ENCODE data around the gene IER5L.

The IER5L gene

DNA sequence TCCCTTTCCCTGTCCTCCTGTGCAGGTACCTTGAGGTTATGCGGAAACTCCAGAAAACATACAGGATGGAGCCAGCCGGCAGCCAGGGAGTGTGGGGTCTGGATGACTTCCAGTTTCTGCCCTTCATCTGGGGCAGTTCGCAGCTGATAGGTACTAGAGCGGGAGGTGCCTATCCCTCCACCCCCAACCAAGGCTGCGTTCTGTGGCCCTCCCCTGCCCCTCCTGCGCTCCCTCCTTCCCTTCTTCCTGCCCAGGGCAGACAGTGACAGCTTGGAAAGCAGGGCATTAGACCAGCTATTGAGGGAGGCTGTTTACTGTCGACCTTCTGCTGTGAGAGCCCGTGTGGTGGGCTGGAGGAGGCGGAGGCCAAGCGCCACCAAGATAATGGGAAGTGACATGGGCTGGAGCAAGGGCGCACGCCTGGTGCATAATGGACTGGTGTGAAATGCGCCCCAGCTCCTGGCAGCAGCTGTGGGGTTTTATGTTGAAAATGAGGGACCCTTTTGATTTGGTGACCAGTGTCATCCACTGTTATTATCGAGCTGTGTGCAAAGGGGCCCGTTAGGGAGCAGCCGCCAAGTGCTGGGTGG is 41.5 kb downstream of the IER5L start:
- no peak overlapping the region for H2AFZ ChIP-seq
- H3K9ac ChIP-seq = no peak overlapping the region
- TF ChIP-seq, protein P1, sequence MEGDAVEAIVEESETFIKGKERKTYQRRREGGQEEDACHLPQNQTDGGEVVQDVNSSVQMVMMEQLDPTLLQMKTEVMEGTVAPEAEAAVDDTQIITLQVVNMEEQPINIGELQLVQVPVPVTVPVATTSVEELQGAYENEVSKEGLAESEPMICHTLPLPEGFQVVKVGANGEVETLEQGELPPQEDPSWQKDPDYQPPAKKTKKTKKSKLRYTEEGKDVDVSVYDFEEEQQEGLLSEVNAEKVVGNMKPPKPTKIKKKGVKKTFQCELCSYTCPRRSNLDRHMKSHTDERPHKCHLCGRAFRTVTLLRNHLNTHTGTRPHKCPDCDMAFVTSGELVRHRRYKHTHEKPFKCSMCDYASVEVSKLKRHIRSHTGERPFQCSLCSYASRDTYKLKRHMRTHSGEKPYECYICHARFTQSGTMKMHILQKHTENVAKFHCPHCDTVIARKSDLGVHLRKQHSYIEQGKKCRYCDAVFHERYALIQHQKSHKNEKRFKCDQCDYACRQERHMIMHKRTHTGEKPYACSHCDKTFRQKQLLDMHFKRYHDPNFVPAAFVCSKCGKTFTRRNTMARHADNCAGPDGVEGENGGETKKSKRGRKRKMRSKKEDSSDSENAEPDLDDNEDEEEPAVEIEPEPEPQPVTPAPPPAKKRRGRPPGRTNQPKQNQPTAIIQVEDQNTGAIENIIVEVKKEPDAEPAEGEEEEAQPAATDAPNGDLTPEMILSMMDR (IDR thresholded peaks at IDR 0.05) = no peak

DNA sequence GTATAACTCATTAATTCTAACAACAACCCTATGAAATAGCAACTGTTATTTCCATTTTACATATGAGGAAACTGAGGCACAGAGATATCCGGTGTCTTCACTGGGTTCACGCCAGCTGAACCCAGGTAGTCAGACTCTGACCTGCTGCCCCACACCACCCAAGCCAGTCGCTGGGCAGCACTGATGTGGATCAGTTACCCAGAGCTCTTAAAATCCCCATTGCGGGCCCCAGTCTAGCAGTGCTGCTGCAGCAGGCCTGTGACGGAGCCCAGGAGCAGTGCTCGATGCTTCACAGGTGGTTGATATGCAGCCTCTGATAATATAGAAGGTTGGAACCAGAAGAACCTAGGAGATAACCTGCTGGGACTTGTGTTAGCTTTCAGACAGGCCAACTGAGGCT is 42.6 kb downstream of the IER5L start:
- Histone ChIP-seq H3K4me1 (peaks cover 16% of the 10 kb centered on the region), H3K27me3 (ENCODE audit: control insufficient read depth, insufficient read depth, low read length) (no peaks in the 10 kb centered on the region), H3K4me2 (ENCODE audit: low read length) (no peak overlapping the region), H3K36me3 (ENCODE audit: control insufficient read depth, insufficient read depth, low read length) (no peaks in the 10 kb centered on the region), H3K79me2 (peaks cover 3% of the 10 kb centered on the region), H3K9ac (no peak overlapping the region), H3K27ac (no peak overlapping the region), H2AFZ (no peak overlapping the region), H3K4me3 (ENCODE audit: low read depth, low read length) (no peak overlapping the region), H3K9me3 (ENCODE audit: control insufficient read depth, low read length) (no peaks in the 10 kb centered on the region)
- TF ChIP-seq, protein P1 (IDR thresholded peaks at IDR 0.05) = no peak

More for the DNA sequence above, 41.5 kb downstream of the IER5L start:
- no peaks in the 10 kb centered on the region for H3K27me3 ChIP-seq (ENCODE audit: control insufficient read depth, insufficient read depth, low read length)
- peaks cover 24% of the 10 kb centered on the region for H3K4me1 ChIP-seq
- H3K36me3 ChIP-seq (ENCODE audit: control insufficient read depth, insufficient read depth, low read length) = no peaks in the 10 kb centered on the region
- peaks cover 3% of the 10 kb centered on the region for H3K79me2 ChIP-seq
- H3K27ac ChIP-seq = no peak overlapping the region
- H3K9me3 ChIP-seq (ENCODE audit: control insufficient read depth, low read length) = no peaks in the 10 kb centered on the region
- H3K4me2 ChIP-seq (ENCODE audit: low read length) = no peak overlapping the region
- H3K4me3 ChIP-seq (ENCODE audit: low read depth, low read length) = no peak overlapping the region

DNA sequence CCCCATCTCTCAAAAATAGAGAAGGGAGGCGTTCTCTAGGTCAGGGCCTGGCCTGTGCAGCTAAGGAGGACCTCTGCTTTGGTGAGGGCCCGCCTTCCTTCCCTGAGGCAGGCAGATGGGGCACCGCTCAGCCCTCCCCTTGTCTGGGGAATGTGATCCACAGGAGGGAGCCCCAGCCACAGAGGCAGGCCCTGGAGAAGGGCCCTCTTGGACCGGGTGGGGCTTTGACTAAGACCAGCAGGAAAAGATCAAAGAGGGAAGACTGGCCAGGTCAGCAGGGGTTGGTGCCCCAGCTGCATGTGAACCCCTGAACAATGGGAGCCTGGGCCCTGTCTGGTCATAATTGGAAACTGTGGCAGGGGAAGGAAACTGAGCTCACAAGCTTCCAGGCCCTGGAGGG is 45.0 kb downstream of the IER5L start:
- TF ChIP-seq, protein P1 (IDR thresholded peaks at IDR 0.05) = no peak
- no peak overlapping the region for H3K9ac ChIP-seq
- H3K9me3 ChIP-seq (ENCODE audit: control insufficient read depth, low read length) = no peaks in the 10 kb centered on the region
- H3K4me1 ChIP-seq = peaks cover 1% of the 10 kb centered on the region
- no peaks in the 10 kb centered on the region for H3K36me3 ChIP-seq (ENCODE audit: control insufficient read depth, insufficient read depth, low read length)
- no peak overlapping the region for H2AFZ ChIP-seq
- H3K4me3 ChIP-seq (ENCODE audit: low read depth, low read length) = no peak overlapping the region
- no peak overlapping the region for H3K27ac ChIP-seq
- peaks cover 3% of the 10 kb centered on the region for H3K79me2 ChIP-seq
- H3K4me2 ChIP-seq (ENCODE audit: low read length) = no peak overlapping the region
- no peaks in the 10 kb centered on the region for H3K27me3 ChIP-seq (ENCODE audit: control insufficient read depth, insufficient read depth, low read length)

DNA sequence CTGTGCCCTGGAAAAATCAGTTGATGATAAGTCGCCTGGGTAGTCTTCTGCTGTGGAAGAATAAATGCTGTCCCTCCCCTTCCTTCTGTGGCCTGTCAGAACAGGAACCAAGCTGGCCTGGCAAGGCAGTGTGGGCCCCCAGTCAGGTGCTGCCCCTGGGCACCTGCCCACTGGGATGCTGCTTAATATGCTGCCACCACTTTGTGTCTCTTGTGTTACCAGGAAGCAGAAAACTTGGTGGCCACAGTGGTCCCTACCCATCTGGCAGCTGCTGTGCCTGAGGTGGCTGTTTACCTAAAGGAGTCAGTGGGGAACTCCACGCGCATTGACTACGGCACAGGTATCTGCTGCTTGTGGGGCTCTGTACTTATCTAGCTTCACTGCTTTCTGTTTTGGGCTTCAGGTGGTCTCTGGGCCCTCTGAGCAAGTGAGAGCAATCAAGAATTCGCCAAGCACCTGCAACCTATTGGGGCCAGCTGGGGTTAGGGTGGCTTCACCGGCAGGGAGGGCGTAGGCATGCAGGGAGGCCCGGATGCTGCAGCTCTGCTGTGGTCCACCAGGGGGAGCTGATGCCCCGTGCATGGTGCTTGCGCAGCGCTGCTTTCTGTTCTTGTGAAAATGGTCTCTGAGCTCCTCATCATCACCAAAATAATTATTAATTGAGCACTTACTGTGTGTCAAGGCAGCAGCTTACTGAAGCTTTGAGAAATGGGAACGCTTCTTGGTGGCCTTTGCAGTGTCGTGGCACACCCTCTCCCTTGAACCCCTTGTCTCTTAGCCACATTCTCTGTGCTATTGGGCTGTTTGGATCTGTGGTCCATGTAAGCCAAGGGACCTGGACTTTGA is 46.5 kb downstream of the IER5L start:
- H3K4me3 ChIP-seq (ENCODE audit: low read depth, low read length) = no peak overlapping the region
- peaks cover 3% of the 10 kb centered on the region for H3K79me2 ChIP-seq
- TF ChIP-seq, protein P1 (IDR thresholded peaks at IDR 0.05) = peak; percentile 89
- no peak overlapping the region for H2AFZ ChIP-seq
- no peaks in the 10 kb centered on the region for H3K27me3 ChIP-seq (ENCODE audit: control insufficient read depth, insufficient read depth, low read length)
- peaks cover 6% of the 10 kb centered on the region for H3K4me1 ChIP-seq
- no peaks in the 10 kb centered on the region for H3K9me3 ChIP-seq (ENCODE audit: control insufficient read depth, low read length)
- H3K9ac ChIP-seq = no peak overlapping the region
- H3K27ac ChIP-seq = no peak overlapping the region
- H3K4me2 ChIP-seq (ENCODE audit: low read length) = no peak overlapping the region
- H3K36me3 ChIP-seq (ENCODE audit: control insufficient read depth, insufficient read depth, low read length) = no peaks in the 10 kb centered on the region

Measured in parathyroid adenoma (tissue), 2 donors.